Sigmoid colon (tissue), 7 donors: ENCODE measurements around the gene ST8SIA1. TPM values are rescaled to one million over a fixed set of nuclear protein-coding genes. Genes with fewer than 3 reads are reported as not detected.

ENCODE experiments used
- DNase-seq: peaks from one replicate; pipeline ENCODE4 v3.0.0-alpha.2; 2019
- H3K27ac ChIP-seq, 4 donors: fragments of 200-600 bp; sonication (generic); one replicate each; pipeline ENCODE4 v1.5.1; 2016 to 2019; ENCODE audit warnings: mild to moderate bottlenecking in 1 of 4
- H3K27me3 ChIP-seq, 3 donors: fragments of 200-600 bp; sonication (generic); one replicate each; pipeline ENCODE4 v1.5.1; 2019; ENCODE audit warnings: mild to moderate bottlenecking in 1 of 3
- H3K36me3 ChIP-seq, 4 donors: fragments of 200-600 bp; sonication (generic); one replicate each; pipeline ENCODE4 v1.5.1; 2016 to 2019
- H3K4me1 ChIP-seq, 4 donors: fragments of 200-600 bp; sonication (generic); one replicate each; pipeline ENCODE4 v1.5.1; 2017 to 2019
- H3K4me3 ChIP-seq, 4 donors: fragments of 200-600 bp; sonication (generic); one replicate each; pipeline ENCODE4 v1.5.1; 2017 to 2019; ENCODE audit warnings: mild to moderate bottlenecking in 2 of 4, moderate library complexity in 1 of 4
- H3K9me3 ChIP-seq, 4 donors: fragments of 200-600 bp in 3 of 4; sonication (generic) in 3 of 4; one replicate each; pipeline versions ENCODE4 v1.5.1 to v1.6.1; 2013 to 2019
- EP300 ChIP-seq, 4 donors: sonication (generic); formaldehyde crosslinking; IDR thresholded peaks; one replicate each; pipeline ENCODE4 v1.6.1; 2017; ENCODE audit warnings: antibody characterized with exemption in 4 of 4
- POLR2A ChIP-seq, 2 donors: fragments of 450-650 bp; IDR thresholded peaks; one replicate each; pipeline ENCODE4 v1.6.1; 2016; ENCODE audit warnings: antibody characterized with exemption in 2 of 2, mild to moderate bottlenecking in 2 of 2, moderate library complexity in 2 of 2
- POLR2AphosphoS5 ChIP-seq, 4 donors: sonication (generic); formaldehyde crosslinking; IDR thresholded peaks; one replicate each; pipeline ENCODE4 v1.6.1; 2017; ENCODE audit warnings: antibody characterized with exemption in 4 of 4
- WGBS, 2 donors: extraction: QIAGEN DNeasy Blood & Tissue Kit; methylation state at CpG; one replicate each; pipeline ENCODE4 v1.1.7; 2013; 5-methylcytosine and 5-hydroxymethylcytosine counted together
- intact Hi-C: fragments of 100-400 bp; cut with DNase I; formaldehyde crosslinking; loops from one replicate; pipeline ENCODE4 v1.15.1; 2023
- polyA plus RNA-seq, 3 donors: library from polyadenylated mRNA; stranded (reverse); fragments of 200-250 nt; gene quantifications; one replicate each; pipeline ENCODE4 v1.2.3, GENCODE V29; 2013
- total RNA-seq, 4 donors: library from RNA; depleted of rRNA; stranded (reverse); fragments of >200 nt; gene quantifications; one replicate each; pipeline ENCODE4 v1.1.0, GENCODE V29; 2016
- TF ChIP-seq, protein P1 (sequence below), 4 experiments: fragments of 450-650 bp in 3 of 4; fragments of 200-600 bp in 1 of 4; IDR thresholded peaks; one replicate each; pipeline ENCODE4 v1.5.1; 2016 to 2019; ENCODE audit warnings: antibody characterized with exemption in 4 of 4, mild to moderate bottlenecking in 3 of 4, moderate library complexity in 2 of 4
- donor health status: healthy with polysubstance abuse.
- donor health status: Bipolar disorder and iron deficiency.
- donor health status: healthy.

The ST8SIA1 gene
- total and polyA plus RNA-seq, 7 donors, result 1.2 to 57.3 (median 17.4) TPM

DNA sequence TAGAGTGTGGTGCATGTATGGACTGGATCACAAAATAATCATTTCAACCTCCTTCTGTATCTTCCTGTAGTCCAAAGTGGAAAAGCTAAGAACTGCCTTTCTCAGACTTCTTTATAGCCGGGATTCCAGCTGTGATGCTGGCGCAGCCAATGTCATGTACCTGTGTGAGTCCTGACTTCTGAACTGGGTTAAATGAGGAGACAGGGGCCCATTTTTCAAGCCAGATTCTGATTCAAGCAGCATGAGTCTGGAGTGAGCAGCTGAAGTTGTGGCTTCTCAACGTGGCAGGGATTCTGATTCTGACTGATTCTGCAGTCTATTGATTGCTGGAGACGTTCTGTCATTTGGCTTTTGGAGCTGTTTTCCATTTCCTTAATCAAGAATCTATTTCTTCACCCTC, 111.2 kb downstream of the ST8SIA1 start:
- no peak for DNase-seq
- Histone ChIP-seq H3K9me3 (no peaks in the 10 kb centered on the region), H3K4me1 (no peaks in the 10 kb centered on the region), H3K27me3 (no peaks in the 10 kb centered on the region), H3K4me3 (no peak overlapping the region), H3K27ac (no peak overlapping the region), H3K36me3 (no peaks in the 10 kb centered on the region)
- intact Hi-C loops, result no loop called here
- TF ChIP-seq POLR2A (IDR thresholded peaks at IDR 0.05), result no peak
- TF ChIP-seq EP300 (IDR thresholded peaks at IDR 0.05), result no peak
- TF ChIP-seq POLR2AphosphoS5 (IDR thresholded peaks at IDR 0.05), result no peak
- TF ChIP-seq, protein P1, sequence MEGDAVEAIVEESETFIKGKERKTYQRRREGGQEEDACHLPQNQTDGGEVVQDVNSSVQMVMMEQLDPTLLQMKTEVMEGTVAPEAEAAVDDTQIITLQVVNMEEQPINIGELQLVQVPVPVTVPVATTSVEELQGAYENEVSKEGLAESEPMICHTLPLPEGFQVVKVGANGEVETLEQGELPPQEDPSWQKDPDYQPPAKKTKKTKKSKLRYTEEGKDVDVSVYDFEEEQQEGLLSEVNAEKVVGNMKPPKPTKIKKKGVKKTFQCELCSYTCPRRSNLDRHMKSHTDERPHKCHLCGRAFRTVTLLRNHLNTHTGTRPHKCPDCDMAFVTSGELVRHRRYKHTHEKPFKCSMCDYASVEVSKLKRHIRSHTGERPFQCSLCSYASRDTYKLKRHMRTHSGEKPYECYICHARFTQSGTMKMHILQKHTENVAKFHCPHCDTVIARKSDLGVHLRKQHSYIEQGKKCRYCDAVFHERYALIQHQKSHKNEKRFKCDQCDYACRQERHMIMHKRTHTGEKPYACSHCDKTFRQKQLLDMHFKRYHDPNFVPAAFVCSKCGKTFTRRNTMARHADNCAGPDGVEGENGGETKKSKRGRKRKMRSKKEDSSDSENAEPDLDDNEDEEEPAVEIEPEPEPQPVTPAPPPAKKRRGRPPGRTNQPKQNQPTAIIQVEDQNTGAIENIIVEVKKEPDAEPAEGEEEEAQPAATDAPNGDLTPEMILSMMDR (IDR thresholded peaks at IDR 0.05), result no peak
- WGBS, 2 donors, result 79 to 80% methylated on average over 4 of the region's 4 CpGs

DNA sequence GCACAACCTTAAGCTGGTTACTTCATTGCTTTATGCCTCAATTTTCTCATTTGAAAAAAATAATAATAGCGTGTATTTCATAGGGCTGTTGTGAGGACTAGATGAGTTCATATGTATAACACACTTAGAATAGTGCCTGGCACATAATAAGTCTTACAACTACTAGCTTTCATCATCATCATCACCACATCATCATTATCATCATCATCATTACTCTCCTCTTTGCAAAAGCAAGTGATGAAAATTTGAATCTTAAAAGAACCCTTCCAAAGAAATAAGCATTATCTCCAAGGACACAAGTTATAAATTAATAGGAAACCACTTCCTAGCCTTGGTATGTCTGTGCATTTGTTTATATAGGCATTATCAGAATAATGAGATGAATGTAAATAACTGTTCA, 117.0 kb downstream of the ST8SIA1 start:
- Histone ChIP-seq H3K27ac (no peak overlapping the region), H3K36me3 (no peaks in the 10 kb centered on the region), H3K4me3 (no peak overlapping the region), H3K27me3 (no peaks in the 10 kb centered on the region), H3K9me3 (no peaks in the 10 kb centered on the region), H3K4me1 (no peaks in the 10 kb centered on the region)
- no peak for DNase-seq
- intact Hi-C loops, result no loop called here
- 94 to 97% methylated on average over 1 of the region's 1 CpG for WGBS, 2 donors
- TF ChIP-seq, protein P1 (IDR thresholded peaks at IDR 0.05), result no peak
- TF ChIP-seq POLR2A (IDR thresholded peaks at IDR 0.05), result no peak
- TF ChIP-seq EP300 (IDR thresholded peaks at IDR 0.05), result no peak
- no peak for TF ChIP-seq POLR2AphosphoS5 (IDR thresholded peaks at IDR 0.05)

DNA sequence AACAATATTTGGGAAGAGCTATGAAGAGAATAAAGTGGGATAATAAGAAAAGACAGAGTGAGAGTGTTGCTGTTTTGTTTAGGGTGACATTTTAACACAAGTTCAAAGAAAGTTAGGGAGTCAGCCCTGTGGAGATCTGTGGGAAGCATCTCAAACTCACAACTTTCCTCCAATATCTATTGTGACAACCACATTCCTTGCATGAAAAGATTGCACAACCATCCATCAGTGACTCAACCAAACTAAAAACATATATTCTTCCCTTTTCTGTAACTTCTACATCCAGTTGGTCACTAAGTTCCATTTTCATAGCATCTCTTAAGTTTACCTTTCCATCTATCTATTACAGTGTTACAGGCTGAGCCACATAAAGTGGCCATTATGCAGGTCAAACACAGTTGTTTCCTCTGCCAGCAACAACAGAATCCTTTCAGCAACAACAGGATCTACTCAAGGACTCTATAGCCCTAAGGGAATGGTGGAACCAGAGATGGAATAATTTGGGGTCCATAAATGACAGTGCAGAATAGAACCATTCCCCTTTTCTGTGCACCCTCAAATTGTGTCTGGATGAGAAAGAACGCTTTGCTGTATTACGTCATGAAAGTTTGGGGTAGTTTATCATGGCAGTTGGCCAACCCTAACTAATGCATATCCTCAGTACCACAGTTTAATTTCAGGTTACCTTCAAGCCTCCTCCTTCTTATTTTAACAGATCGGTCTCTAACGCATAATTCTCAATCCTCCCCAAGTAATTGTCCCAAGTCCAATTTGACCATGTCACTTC, 118.8 kb downstream of the ST8SIA1 start:
- no peak for TF ChIP-seq POLR2AphosphoS5 (IDR thresholded peaks at IDR 0.05)
- TF ChIP-seq, protein P1 (IDR thresholded peaks at IDR 0.05), result no peak
- TF ChIP-seq EP300 (IDR thresholded peaks at IDR 0.05), result no peak
- no peak for TF ChIP-seq POLR2A (IDR thresholded peaks at IDR 0.05)
- Histone ChIP-seq H3K27me3 (no peaks in the 10 kb centered on the region), H3K4me1 (no peaks in the 10 kb centered on the region), H3K36me3 (no peaks in the 10 kb centered on the region), H3K9me3 (no peaks in the 10 kb centered on the region), H3K4me3 (no peak overlapping the region), H3K27ac (no peak overlapping the region)
- 94 to 97% methylated on average over 4 of the region's 4 CpGs for WGBS, 2 donors
- intact Hi-C loops, result no loop called here
- no peak for DNase-seq

DNA sequence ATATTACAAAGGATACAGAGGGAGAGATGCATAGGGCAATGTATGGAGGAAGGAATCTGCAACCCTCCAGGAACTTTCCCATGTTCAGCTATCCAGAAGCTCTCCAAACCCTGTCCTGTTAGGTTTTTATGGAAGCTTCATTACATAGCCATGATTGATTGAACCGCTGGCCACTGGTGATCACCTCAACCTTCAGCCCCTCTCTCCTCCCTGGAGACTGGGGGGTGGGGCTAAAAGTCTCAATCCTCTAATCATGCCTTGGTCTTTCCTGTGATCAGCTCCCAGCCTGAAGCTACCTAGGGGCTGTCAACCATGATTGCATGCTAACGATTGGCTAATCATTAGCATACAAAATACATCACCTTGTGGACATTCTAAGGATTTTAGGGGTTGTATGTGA, 123.4 kb downstream of the ST8SIA1 start:
- intact Hi-C loops, result no loop called here
- no peaks in the 10 kb centered on the region for H3K4me1 ChIP-seq
- no peak overlapping the region for H3K27ac ChIP-seq
- DNase-seq, result no peak
- 96% methylated on average over 2 of the region's 2 CpGs for WGBS, 2 donors
- no peaks in the 10 kb centered on the region for H3K9me3 ChIP-seq
- no peak overlapping the region for H3K4me3 ChIP-seq
- no peaks in the 10 kb centered on the region for H3K36me3 ChIP-seq
- H3K27me3 ChIP-seq, result no peaks in the 10 kb centered on the region
- TF ChIP-seq EP300 (IDR thresholded peaks at IDR 0.05) (no peak), POLR2A (IDR thresholded peaks at IDR 0.05) (no peak), POLR2AphosphoS5 (IDR thresholded peaks at IDR 0.05) (no peak)
- TF ChIP-seq, protein P1 (IDR thresholded peaks at IDR 0.05), result no peak

DNA sequence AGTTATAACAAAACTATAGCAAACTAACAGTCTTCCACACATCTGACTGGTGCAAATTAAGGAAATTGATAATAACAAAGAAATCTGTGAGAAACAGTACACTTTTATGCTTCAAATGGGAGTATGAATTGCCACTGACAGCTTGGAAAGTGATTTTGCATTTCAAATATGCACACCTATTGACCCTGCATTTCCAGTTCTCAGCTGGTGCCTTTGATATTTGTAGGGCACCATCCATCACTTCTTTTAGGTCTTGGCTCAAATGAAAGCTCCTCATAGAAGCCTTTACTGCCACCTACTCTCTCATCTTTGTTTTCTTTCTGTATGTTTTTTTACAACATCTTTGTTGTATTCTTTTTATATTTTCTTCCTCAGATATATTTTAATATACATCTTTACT, 125.1 kb downstream of the ST8SIA1 start:
- DNase-seq, result no peak
- intact Hi-C loops, result no loop called here
- H3K27me3 ChIP-seq, result no peaks in the 10 kb centered on the region
- no peak overlapping the region for H3K27ac ChIP-seq
- no peaks in the 10 kb centered on the region for H3K9me3 ChIP-seq
- no peaks in the 10 kb centered on the region for H3K36me3 ChIP-seq
- TF ChIP-seq EP300 (IDR thresholded peaks at IDR 0.05), result no peak
- no peak for TF ChIP-seq POLR2AphosphoS5 (IDR thresholded peaks at IDR 0.05)
- TF ChIP-seq POLR2A (IDR thresholded peaks at IDR 0.05), result no peak
- TF ChIP-seq, protein P1 (IDR thresholded peaks at IDR 0.05), result no peak
- H3K4me1 ChIP-seq, result no peaks in the 10 kb centered on the region
- no peak overlapping the region for H3K4me3 ChIP-seq
